Activated CD4-positive, alpha-beta T cell treated with anti-CD3 and anti-CD28 coated beads for 24 hours (primary cell): ENCODE measurements around the gene STX18.
"Not testable (repeated sequence)": the region's sequence is repeated elsewhere in the genome, so short reads cannot be mapped to it uniquely, and the experiment has no call there.

ENCODE experiments used
- DNase-seq, 2 donors: peaks; one replicate each; pipeline ENCODE4 v3.0.0-alpha.2; 2020; ENCODE audit warnings: low read depth in 2 of 2

STX18 gene

GRCh38 chr4:4555916-4556315, 14.1 kb upstream of the STX18 start:
- no peak for DNase-seq

DNA sequence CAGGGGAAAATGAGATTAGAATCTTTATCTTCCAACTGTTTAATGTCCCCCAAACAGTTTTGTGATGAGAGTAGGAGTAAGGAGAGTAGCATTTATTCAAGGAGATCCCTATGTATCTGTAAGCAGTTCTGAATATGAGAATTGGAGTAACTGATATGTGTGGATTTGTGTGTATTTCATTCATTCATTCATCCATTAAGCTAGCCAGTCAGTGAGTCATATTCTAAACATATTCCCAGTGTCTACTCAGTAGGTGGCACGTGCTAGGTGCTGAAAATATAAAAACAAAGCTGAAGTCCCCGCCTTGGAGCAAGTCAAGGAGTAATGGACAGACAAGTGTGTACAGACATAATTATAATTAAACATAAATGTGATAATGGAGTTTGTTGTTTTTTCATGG, 12.4 kb upstream of the STX18 start:
- DNase-seq, result no peak

DNA sequence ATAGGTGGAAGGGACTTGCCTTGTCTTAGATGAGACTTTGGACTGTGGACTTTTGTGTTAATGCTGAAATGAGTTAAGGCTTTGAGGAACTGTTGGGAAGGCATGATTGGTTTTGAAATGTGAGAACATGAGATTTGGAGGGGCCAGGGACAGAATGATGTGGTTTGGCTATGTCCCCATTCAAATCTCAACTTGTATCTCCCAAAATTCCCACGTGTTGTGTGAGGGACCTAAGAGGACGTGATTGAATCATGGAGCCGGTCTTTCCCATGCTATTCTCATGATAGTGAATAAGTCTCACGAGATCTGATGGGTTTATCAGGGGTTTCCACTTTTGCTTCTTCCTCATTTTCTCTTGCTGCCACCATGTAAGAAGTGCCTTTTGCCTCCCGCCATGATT, 10.2 kb upstream of the STX18 start:
- DNase-seq, result not testable (repeated sequence)

DNA sequence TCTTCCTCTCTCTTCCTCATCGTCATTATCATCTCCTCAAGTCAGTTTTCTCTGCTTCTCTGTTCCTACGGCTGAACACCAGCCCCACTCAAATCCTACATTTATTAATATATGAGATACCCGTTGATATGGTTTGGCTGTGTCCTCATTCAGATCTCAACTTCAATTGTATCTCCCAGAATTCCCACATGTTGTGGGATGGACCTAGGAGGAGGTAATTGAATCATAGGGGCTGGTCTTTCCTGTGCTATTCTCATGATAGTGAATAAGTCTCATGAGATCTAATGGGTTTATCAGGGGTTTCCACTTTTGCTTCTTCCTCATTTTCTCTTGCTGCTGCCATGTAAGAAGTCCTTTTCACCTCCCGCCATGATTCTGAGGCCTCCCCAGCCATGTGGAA, 8.3 kb upstream of the STX18 start:
- DNase-seq, result not testable (repeated sequence)

GRCh38 chr4:4549534-4549933, 7.7 kb upstream of the STX18 start:
- no peak for DNase-seq

GRCh38 chr4:4542774-4543485, 1.1 kb upstream of the STX18 start:
- DNase-seq, result no peak

- DNase-seq, result peak in 1 of 2 donors; percentile 3
Measured at GRCh38 chr4:4541040-4541631, 712 bp downstream of the STX18 start.

DNA sequence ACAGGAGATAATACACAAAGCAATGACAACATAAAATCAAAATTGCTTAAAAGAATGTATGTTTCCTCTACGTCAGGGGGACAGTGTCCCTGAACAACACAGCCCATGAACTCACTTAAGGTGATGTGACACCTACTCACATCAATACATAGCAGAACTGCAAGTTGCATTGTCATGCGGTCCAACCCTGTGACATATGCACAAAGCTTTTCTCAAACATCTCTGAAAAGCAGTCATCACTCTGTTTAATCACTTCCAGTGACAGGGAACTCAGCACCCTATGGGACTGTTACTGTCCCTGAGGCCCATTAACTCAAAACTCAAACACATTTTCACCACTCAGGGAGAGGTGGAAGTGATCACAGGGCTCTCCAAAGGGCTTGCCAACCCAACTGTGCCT, 2.4 kb downstream of the STX18 start:
- no peak for DNase-seq

- no peak for DNase-seq
Measured at GRCh38 chr4:4535590-4535989, 6.3 kb downstream of the STX18 start.

DNA sequence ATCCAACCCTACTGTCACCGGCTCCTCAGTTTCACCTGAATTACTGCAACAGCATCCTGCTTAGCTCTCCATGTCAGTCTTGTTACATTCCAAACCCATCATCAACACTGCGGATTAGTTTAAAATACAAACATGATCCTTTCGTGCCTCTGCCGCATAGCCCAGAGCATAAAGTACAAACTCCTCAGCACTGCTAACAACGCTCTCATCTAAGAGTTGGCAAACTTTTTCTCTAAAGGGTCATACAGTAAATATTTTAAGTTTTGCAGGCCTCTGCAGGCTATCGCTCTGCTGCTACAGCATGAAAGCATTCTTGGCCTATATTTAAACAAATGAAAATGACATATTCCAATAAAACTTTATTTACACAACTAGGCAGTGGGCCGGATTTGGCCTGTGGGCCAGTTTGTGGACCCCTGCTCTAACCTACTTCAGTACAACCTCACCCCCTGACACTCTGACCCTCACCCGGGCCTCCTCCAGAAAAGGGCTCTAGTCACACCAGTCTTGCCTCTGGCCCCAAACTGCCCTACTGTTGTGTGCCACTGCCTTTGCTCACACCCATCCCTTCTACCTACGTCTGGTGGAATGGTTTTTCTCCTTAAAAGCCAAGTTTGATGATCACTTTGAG, 7.2 kb downstream of the STX18 start:
- DNase-seq, result no peak

DNA sequence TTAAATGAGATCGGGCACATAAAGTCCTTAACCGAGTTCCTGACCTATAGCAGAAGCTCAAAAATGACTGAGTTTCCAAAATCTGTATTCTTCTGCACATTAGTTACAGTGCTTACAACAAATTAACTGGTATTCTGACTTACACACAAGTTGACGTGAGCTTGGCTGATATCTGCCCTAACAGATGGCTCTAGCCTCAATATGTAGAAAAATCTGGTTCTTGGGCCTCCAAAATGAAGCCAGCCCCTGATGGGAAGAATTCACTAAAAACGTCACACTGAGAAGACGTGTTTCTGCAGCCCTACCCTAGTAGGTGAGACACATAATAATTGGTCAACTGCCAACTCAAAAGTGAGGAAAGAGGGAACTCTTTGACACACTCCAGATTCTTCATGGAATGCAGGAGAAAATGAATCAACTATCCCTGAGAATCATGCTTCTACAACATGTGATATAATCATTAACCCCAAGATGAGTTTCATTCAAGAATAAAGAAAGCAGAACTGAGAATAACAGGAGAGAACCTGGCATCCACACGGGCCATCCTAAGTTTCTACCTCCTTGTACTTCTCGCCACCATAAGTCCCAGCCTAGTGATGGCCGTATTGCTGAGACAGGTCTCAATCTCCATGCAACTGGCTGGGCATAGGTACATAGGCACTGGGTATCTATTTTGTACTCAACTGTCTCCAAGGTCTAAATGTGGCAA, 8.2 kb downstream of the STX18 start:
- DNase-seq, result no peak

- no peak for DNase-seq
Measured at GRCh38 chr4:4532371-4533154, 9.3 kb downstream of the STX18 start.

DNA sequence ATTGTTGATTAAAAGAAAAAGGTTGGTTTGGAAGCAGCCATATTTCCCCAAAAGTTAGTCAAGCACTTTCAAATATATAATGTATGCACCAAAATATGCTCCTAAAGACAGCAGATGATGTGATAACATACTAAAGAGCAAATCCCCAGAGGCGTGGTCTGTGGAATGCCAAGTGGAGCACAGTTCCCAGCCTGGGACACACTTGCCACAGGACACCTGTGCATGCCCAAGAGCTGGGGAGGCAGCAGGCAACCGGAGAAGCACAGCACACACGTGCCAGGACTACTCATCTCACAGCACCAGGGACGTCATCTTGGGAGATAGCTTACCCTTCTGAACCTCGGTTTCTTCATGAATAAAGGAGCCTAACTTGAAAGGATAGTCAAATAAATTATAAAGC, 12.5 kb downstream of the STX18 start:
- no peak for DNase-seq

DNA sequence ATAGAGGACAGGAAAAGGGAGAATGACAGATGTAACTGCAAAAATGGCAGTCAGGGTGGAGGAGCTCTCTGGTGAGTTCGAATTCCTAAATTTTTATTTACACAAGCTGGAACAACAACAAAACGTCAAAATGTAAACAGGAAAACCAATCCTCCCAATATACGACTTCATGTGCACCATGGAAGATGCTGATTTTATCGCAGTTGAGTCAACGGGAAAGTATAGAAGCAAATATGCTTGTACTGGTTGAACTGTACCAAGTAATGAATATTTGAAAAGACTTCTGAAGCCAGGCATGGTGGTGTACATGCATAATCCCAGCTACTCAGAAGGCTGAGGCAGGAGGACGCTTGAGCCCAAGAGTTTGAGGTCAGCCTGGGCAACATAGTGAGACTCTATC, 15.4 kb downstream of the STX18 start:
- no peak for DNase-seq

GRCh38 chr4:4524364-4524763, 17.5 kb downstream of the STX18 start:
- DNase-seq, result peak in 1 of 2 donors; percentile 7

- no peak for DNase-seq
Measured at GRCh38 chr4:4521731-4522130, 20.1 kb downstream of the STX18 start.

DNA sequence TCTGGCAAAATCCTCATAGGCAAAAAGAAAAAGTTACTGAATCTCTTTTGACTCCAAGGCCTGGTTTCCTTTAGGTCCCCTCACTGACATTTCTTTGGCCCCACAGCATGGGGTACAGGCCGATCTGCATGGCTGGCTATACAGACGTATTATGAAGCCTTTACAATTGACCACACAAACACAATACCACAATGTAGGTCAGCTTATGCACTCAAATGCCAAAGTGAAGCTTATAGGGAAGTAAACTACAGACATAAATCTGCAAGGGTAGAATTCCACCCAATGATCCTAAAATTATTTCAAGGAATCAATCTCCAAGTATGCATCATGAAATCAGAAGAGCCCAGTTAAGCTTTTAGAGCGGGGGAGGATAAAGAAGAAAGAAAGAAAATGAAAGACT, 20.7 kb downstream of the STX18 start:
- DNase-seq, result no peak

DNA sequence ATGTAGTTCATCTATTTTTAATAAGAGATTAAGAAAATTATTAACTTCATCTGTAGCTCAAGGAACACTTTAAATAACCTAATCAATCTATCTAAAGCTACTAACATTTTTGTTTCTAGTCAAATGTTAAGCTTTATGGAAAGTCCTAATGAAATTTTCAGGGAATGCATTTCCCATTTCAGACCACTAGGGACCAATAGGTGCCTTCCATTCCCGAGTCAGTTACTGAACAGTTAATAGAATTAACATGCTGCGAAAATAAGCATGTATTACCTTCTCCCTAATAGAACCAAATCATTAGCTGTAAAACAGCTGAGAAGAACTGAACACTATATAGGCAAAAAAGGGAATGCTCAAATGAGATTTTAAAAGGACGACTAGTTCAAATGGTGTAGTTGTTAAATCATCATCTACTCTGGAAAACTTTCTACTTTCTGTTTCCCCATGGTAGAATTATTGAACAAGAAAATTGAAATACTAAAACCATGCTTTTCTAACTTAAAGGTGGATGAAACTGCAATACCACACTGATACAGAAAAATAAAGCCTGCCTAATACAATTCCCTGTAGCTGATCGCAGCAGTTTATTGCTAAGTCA, 22.5 kb downstream of the STX18 start:
- no peak for DNase-seq

- DNase-seq, result no peak
Measured at GRCh38 chr4:4518747-4519146, 23.1 kb downstream of the STX18 start.

GRCh38 chr4:4514786-4515185, 27.1 kb downstream of the STX18 start:
- DNase-seq, result no peak

DNA sequence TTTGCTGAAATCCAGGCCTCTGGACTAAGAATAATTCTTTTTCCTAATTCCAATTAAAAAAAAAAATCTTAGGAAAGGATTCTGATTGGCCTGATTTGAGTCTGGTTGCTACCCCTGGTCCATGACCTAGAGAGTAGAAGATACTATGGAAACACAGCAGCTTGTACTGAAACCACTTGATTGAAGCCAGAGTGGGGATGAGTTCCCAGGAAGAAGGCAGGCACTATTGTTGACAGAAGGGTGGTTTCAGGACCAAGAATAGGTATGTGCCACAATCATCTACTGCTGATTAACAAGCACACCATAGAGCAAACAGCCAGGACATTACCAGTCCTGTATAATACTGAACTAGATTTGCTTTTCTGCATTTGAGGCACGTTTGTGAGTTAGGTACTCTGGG, 29.6 kb downstream of the STX18 start:
- DNase-seq, result no peak
